HG03025 (cell line): ENCODE measurements around the gene GABRR3.
A peak's percentile ranks its signal among the peaks of the same experiment; 100 is the strongest.

ENCODE experiments used
- ATAC-seq: cut with Tn5 transposase; IDR thresholded peaks from one replicate; pipeline ENCODE4 v1.9.1; 2021; ENCODE audit warnings: mild to moderate bottlenecking, moderate library complexity; ENCODE audit not compliant: unreplicated experiment, low FRiP score

Gene GABRR3

GRCh38 chr3:98035208-98035607, at the start of gene GABRR3:
Gene GABRR3 (minus strand): TSS chr3:98035315. CDS start chr3:98034987, 328 bp downstream.
- no peak for ATAC-seq

DNA sequence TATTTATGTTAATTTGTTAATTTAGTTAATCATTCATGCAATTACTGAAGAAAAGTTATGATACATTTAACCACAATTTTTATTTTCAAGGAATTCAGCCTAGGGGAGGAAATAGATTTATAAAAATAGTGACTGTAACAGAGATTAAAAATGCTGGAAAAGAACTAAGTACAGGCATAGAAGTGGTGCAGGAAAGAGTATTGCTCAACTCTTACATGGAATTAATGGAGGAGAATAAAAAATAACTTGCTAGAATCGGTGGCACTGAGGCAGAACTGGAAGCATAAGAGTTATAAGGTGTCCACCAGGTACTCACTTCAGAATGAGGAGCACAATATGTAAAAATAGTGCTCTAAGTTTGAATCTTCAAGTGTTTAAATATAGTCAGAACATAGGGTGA, 38.4 kb upstream of the GABRR3 start:
- ATAC-seq: no peak

- ATAC-seq: no peak
Measured at GRCh38 chr3:98070840-98071239, 35.7 kb upstream of the GABRR3 start.

DNA sequence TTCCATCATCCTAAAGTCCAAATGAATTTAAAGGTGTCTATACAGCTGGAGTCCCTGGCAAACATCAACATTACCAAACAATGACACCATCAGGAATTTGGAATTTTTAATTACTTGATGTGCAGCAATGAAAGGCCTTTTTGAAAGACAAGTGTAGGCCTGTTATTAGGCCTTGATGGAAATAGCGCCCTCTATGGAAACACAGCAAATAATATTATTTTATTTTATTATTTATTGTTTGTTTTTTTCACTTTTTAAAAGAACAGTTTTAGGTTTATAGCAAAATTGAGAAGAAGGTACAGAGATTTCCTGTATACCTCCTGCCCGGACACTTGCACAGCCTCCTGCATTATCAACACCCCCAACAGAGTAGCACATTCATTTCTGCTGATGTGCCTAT, 33.7 kb upstream of the GABRR3 start:
- no peak for ATAC-seq

GRCh38 chr3:98058244-98058960, 23.3 kb upstream of the GABRR3 start:
- no peak for ATAC-seq

DNA sequence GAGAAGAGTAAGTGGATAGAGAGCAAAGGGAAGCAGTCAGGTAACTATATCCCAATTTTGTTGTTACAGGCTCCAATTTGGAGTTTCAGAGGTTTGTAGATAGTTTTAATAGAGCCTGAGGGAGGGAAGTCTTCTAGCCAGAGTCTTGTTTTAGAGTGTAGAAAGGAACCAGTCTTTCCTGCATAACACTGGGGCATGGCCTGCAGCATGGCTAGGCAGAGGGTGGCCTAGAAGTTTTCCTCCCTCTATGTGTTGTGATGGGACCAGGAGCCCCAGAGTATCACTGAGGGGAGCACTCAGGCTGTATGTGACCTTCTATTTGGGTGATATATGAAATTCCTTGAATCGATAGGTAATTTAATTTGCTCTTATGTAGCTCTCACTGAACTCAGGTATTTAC, 22.5 kb upstream of the GABRR3 start:
- no peak for ATAC-seq

DNA sequence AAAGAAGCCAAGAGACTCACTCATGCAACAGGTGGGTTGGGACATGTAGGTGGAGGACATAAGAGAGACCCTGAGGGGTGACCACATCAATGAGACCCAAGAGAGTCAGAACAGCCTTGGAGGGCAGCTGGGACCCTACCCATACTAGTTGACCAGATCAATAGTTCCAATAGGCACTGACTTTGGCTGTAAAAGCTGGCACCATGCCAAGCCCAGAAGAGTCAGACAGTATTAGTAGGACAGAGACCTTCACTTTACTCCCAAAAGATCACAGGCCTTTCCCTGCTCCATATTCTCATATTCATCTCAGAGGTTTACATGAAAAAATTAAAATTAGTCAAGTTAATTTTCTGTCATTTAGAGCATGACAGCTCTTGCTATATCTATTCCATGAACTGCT, 20.9 kb upstream of the GABRR3 start:
- no peak for ATAC-seq

- ATAC-seq: no peak
Measured at GRCh38 chr3:98049271-98049670, 14.2 kb upstream of the GABRR3 start.

GRCh38 chr3:98048586-98048985, 13.5 kb upstream of the GABRR3 start:
- no peak for ATAC-seq

DNA sequence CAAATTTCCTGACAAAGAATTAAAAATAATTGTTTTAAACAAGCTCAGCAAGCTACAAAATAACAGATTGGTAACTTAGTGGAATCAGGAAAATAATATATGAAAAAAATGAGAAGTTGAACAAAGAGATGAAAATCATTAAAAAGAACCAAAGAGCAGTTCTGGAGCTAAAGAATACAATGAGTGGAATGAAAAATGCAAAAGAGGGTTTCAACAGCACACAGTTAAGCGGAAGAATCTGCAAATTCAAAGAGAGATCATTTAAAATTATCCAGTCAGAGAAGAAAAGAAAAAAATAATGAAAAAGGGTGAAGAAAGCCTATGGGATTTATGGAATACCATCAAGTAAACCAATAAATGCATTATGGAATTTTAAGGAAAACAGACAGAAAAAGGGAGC, 6.2 kb upstream of the GABRR3 start:
- ATAC-seq: no peak

DNA sequence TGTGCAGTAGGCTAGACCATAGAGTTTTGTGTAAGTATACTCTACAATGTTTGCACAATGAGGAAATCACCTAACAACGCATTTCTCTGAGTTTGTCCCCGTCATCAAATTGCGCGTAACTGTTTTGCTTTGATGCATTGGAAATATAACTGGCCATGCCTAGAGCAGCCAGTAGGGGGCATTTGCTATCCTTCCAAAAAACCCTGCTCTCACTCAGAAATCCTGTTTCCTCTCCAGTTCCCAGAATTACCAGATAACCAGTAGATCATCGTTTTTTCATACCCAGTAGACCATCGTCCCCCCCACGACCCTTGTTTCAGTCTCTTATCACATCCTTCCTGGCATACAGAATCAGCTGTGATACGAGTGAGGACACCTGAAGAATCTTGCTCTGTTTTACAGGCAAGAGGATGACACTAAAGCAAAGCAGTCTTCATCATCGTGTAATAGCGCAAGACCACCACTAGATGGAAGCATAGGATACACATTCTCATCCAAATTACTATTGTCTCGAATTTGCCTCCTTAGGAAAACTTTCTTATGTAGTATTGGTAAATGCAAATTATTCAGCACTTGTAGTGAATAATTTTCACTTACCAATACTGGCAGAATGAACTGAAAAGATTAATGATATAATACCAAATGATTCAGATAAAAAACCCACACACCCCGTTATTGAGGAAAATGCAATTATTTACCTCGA, 4.4 kb upstream of the GABRR3 start:
- peak; percentile 97 for ATAC-seq

DNA sequence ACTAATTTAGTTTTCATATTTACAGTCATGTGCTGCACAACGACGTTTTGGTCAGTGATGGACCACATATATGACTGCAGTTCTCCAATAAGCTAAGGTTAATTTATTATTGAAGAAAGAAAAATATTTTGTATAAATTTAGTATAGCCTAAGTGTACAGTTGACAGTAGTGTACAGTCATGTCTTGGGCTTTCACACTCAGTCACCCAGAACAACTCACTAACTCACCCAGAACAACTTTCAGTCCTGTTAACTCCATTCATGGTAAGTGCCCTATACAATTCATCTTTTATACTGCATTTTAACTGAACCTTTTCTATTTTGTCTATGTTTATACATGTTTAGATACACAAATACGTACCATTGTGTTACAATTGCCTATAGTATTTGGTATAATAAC, 3.8 kb upstream of the GABRR3 start:
- no peak for ATAC-seq

GRCh38 chr3:98038286-98038685, 3.2 kb upstream of the GABRR3 start:
- ATAC-seq: no peak

DNA sequence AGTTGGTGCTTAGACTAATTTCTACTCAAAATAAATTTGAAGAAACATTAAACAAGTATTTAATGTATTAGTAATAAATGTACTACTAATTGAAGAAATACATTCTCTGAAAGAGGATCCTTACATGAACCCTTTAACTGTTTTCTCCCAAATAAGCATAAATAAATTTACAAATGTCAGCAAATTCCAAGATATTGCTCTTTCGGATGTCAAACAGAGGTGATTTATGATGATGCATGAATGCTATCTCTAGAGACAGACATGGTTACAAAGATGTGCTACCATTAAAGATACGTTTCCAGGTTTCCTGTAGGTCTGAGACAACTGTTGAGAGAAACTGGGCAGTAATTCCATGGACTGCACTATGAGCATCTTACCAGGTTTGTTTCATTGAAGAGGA, 629 bp downstream of the GABRR3 start:
- no peak for ATAC-seq

GRCh38 chr3:98034036-98034435, 1.1 kb downstream of the GABRR3 start:
- no peak for ATAC-seq

DNA sequence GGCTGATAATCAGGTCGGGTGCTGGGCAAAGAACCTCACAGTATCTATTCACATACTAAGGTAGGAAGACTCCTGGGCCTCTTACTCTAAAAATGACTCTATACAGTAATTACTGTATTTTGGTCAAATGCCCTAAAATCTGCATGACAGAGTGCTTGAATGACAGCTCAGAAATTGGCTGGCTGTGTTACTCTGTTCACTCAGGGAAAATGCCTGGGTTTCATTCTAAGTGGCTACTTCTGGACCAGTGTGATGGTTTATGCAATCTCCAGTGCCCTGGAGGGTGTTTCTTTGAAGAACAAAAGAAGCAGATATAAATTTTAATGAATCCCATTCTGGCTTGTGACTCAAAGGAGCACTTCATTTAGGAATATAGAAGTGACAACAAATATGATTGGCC, 2.2 kb downstream of the GABRR3 start:
- no peak for ATAC-seq

GRCh38 chr3:98032265-98032664, 2.9 kb downstream of the GABRR3 start:
- ATAC-seq: no peak

DNA sequence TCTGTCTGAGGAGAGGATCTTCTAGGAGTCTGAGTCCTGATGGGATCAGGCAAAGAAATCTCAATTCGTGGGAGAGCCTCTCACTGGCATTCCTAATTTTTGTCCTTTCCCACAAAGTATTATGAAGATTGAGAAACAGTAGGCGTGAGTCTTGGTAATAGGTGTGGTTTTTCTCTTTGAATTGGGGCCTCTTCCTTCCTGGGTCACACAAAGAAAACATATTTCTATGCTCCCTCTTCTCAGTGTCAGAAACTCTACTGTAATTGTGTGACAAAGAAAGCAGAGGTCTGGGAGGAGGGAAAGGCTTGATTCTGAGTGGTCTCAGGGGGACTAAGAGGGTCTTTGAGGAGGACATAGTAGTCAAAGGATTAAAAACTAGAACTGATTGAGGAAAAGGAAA, 6.0 kb downstream of the GABRR3 start:
- ATAC-seq: no peak

DNA sequence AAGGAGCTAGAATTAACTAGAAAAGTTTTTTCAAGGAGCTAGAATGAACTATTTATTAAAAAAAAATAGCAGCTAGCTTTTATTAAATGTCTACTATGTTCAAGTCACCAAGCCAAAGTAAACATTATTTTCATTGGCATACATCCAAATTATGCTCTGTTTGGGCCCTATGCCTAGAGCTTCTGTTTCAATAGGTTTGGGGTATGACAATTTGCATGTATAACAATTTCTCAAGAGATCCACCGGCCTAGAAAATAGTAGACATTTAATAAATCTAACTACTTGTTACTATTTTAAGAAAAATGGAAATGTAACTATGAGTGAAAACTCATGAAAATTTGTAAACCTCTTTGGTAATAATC, 8.0 kb downstream of the GABRR3 start:
- ATAC-seq: no peak

DNA sequence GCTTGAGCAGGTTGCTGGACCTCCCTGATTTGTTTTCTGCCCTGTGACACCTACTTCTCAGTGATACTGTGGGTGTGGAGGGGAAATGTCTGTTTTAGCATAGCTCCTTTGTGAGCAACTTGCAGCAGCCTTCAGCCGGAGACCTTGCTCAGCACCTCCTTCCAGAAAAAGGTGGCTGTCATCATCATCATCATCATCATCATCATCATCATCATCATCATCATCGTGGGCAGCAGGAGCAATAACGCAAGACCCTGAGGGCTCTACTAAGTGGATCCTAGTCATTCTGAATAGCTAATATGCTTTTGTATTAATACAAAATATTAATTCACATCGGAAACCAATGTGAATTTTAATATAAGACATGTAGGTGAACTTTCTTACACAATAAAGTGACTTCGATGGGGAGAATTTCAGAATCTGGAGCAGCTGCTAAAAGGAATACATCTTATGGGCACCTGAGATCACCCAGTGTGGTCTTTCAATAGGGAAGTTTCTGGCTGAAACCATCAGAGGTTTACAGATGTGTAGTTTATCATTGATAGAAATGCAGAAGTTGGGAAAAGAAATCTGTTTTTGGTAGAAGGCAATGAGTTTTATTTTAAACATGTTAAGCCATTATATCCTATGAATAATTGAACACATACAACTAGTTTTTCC, 8.6 kb downstream of the GABRR3 start:
- no peak for ATAC-seq

GRCh38 chr3:98025392-98025945, 9.6 kb downstream of the GABRR3 start:
- no peak for ATAC-seq
